ENCODE data around the gene TRIM10. TPM values are rescaled to one million over a fixed set of nuclear protein-coding genes. Genes with fewer than 3 reads are reported as not detected.

The TRIM10 gene
- total RNA-seq, 6 experiments from 2014 or later = 0.74 to 2.4 (median 1.4) TPM

DNA sequence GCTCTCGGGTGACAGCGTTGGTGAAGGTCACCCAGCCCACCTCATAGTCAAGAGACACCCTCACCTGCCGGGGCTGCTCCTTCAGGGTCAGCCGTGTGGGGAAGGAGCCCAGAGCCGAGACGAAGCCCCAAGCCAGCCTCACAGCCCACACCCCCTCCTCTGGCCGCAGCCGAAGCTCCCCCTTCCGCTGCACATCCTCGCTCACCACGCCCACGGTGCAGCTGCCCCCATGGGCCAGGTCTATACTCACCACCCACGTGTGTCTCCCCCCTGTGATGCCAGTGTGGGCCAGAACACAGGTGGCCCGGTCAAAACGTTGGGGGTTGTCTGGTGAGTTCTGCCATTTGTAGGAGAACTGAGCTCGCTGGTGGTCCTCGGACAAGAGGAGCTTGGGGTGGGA lies 7.0 kb downstream of the TRIM10 start:
- 82% methylated on average over 6 of the region's 17 CpGs for WGBS (ENCODE audit: insufficient coverage, low coverage, low lambda C conversion rate, missing lambda C conversion rate)
- Histone ChIP-seq H3K9me3 (no peaks in the 10 kb centered on the region), H3K4me1 (no peaks in the 10 kb centered on the region), H3K4me3 (no peak overlapping the region), H3K27ac (no peak overlapping the region), H3K27me3 (no peaks in the 10 kb centered on the region), H3K36me3 (no peaks in the 10 kb centered on the region)
- no peak for TF ChIP-seq POLR2A (IDR thresholded peaks at IDR 0.05)
- TF ChIP-seq, protein P1, sequence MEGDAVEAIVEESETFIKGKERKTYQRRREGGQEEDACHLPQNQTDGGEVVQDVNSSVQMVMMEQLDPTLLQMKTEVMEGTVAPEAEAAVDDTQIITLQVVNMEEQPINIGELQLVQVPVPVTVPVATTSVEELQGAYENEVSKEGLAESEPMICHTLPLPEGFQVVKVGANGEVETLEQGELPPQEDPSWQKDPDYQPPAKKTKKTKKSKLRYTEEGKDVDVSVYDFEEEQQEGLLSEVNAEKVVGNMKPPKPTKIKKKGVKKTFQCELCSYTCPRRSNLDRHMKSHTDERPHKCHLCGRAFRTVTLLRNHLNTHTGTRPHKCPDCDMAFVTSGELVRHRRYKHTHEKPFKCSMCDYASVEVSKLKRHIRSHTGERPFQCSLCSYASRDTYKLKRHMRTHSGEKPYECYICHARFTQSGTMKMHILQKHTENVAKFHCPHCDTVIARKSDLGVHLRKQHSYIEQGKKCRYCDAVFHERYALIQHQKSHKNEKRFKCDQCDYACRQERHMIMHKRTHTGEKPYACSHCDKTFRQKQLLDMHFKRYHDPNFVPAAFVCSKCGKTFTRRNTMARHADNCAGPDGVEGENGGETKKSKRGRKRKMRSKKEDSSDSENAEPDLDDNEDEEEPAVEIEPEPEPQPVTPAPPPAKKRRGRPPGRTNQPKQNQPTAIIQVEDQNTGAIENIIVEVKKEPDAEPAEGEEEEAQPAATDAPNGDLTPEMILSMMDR (IDR thresholded peaks at IDR 0.05) = no peak
- no peak for ATAC-seq
- no peak for DNase-seq
- intact Hi-C loops (cut with DNase I) = no loop called here

DNA sequence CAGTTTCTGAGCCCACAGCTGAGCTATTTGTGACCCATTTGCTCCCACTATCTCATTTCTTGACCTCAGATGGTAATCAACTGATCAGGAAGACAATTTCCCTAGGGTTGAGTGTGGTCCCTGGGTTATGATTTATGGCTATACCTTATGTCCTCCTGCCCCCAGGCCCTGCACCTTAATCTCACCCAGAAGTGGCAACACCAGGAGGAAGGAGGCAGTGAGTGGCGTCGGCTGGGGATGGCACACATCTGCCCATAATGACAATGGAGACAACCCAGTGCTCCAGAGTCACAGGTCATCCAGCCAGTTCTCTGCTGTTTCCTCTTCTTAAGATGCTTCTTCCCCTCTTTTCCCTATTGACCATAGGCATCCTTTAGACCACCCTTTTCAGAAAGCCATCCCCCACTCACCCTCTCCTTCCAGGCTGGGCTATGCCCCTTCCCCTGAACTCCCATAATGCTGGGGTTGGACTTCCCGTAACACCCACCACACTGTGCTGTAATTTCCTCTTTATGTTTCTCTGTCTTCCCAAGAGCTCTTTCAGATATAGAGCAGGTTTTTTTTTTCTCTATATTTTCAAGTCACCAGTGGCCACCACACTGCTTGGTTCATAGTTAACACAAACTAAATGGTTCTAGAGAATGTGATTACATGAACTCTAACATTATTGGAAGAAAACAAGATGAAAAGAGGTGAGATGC lies 8.0 kb downstream of the TRIM10 start:
- Histone ChIP-seq H3K4me1 (no peaks in the 10 kb centered on the region), H3K9me3 (no peaks in the 10 kb centered on the region), H3K27me3 (no peaks in the 10 kb centered on the region), H3K27ac (no peak overlapping the region), H3K4me3 (no peak overlapping the region), H3K36me3 (no peaks in the 10 kb centered on the region)
- no peak for TF ChIP-seq POLR2A (IDR thresholded peaks at IDR 0.05)
- TF ChIP-seq, protein P1 (IDR thresholded peaks at IDR 0.05) = no peak
- DNase-seq = no peak
- ATAC-seq = no peak
- intact Hi-C loops (cut with DNase I) = no loop called here
- 80% methylated on average over 2 of the region's 3 CpGs for WGBS (ENCODE audit: insufficient coverage, low coverage, low lambda C conversion rate, missing lambda C conversion rate)

DNA sequence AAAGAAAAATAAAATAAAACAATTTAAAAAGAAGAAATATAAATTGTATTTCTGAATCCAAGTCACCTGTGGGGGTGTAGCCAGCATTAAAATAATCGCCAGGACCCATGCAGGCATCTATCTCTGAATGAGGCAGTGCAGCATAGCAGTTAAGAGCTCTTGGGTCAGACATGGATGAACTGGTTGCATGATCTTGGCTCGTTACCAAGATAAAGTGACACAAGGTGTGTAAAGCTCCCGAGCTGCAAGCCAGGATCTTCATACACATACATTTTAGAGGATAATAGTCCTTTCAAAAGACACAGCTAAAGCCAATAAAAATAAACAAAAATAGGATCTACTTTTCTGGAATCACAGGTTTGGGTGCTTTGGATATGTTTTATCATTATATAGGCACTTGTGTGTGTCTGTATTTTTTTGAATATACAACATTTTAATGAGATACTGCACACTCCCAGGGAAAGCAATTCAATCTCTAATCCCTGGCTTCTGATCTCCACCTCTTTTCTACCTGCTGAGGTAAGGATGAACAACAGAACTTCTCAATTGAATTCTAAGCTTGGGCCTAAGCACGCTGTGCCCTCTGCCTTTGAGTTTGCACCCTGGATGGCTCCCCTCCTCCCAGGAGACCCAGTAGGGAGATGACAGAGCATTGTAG lies 8.9 kb downstream of the TRIM10 start:
- ATAC-seq = peak in 3 of 4 donors; percentile 35 to 56 (median 41)
- Histone ChIP-seq H3K27ac (no peak overlapping the region), H3K36me3 (no peaks in the 10 kb centered on the region), H3K4me3 (no peak overlapping the region), H3K9me3 (no peaks in the 10 kb centered on the region), H3K4me1 (no peaks in the 10 kb centered on the region), H3K27me3 (no peaks in the 10 kb centered on the region)
- intact Hi-C loops (cut with DNase I) = no loop called here
- DNase-seq = no peak
- TF ChIP-seq, protein P1 (IDR thresholded peaks at IDR 0.05) = no peak
- TF ChIP-seq POLR2A (IDR thresholded peaks at IDR 0.05) = no peak
- 43% methylated on average over 4 of the region's 4 CpGs for WGBS (ENCODE audit: insufficient coverage, low coverage, low lambda C conversion rate, missing lambda C conversion rate)

DNA sequence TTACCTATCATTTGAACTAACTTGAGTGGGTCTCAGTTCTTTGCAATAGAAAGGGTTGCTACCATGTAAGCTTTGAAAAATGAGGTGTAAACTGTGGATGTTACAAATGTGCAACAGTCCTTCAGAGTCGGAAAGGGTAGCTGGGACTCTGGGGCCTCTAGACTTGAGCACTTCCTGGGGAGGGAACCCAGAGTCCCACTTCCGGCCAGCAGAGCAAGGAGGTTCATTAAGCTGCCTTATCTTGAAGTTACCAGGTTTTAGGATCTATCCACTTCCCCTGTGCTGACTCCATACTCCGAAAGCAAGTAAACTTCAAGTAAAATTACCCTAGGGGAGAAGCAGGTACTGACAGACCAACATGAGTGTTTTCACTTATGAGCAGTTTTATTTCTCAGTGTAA lies 9.4 kb downstream of the TRIM10 start:
- H3K27ac ChIP-seq = no peak overlapping the region
- H3K27me3 ChIP-seq = no peaks in the 10 kb centered on the region
- H3K4me3 ChIP-seq = no peak overlapping the region
- intact Hi-C loops (cut with DNase I) = no loop called here
- H3K4me1 ChIP-seq = no peaks in the 10 kb centered on the region
- no peaks in the 10 kb centered on the region for H3K36me3 ChIP-seq
- whole genome bisulfite sequencing (ENCODE audit: insufficient coverage, low coverage, low lambda C conversion rate, missing lambda C conversion rate) = 51% methylated on average over 3 of the region's 3 CpGs
- no peak for DNase-seq
- no peak for ATAC-seq
- no peaks in the 10 kb centered on the region for H3K9me3 ChIP-seq
- TF ChIP-seq POLR2A (IDR thresholded peaks at IDR 0.05) = no peak
- TF ChIP-seq, protein P1 (IDR thresholded peaks at IDR 0.05) = no peak

Measured in right lobe of liver (tissue), 6 donors.